ENCODE measurements around the gene GRK5. TPM values are rescaled to one million over a fixed set of nuclear protein-coding genes. Genes with fewer than 3 reads are reported as not detected.
"Not testable (repeated sequence)": the region's sequence is repeated elsewhere in the genome, so short reads cannot be mapped to it uniquely, and the experiment has no call there.

The GRK5 gene
- total and polyA plus RNA-seq, 5 donors from 2014 or later: 5.1 to 46.4 (median 14.5) TPM

- no peak for ATAC-seq (ENCODE audit: low read depth in 2 of 2)
- Mint-ChIP-seq H3K27me3 (no peaks in the 10 kb centered on the region), H3K4me3 (no peak overlapping the region), H3K27ac (peak overlapping the region in 1 of 3 donors; percentile 5), H3K9me3 (peaks cover 0 to 4% (median 1%) of the 10 kb centered on the region in 7 donors), H3K36me3 (peaks cover 5% of the 10 kb centered on the region), H3K4me1 (peaks cover 0 to 10% (median 0%) of the 10 kb centered on the region in 4 donors)
- no peaks in the 10 kb centered on the region for H3K36me3 ChIP-seq (ENCODE audit: control insufficient read depth, insufficient read depth, low read length)
- DNase-seq: no peak
- H3K4me3 ChIP-seq (ENCODE audit: low read depth, low read length): no peak overlapping the region
- H3K27ac ChIP-seq (ENCODE audit: insufficient read depth, low read length, poor library complexity, severe bottlenecking): no peak overlapping the region
- peaks cover 9% of the 10 kb centered on the region for H3K4me1 ChIP-seq (ENCODE audit: control insufficient read depth, insufficient read depth, low read length, poor library complexity, severe bottlenecking)
- H3K27me3 ChIP-seq (ENCODE audit: control insufficient read depth, insufficient read depth, low read length): no peaks in the 10 kb centered on the region
- no peaks in the 10 kb centered on the region for H3K9me3 ChIP-seq (ENCODE audit: control insufficient read depth in 2 of 2, low read length in 2 of 2)
Observed at GRCh38 chr10:119462773-119463172, 255.4 kb downstream of the GRK5 start.

GRCh38 chr10:119463195-119463594, 255.8 kb downstream of the GRK5 start:
- H3K4me3 Mint-ChIP-seq; H3K27me3 ChIP-seq (ENCODE audit: control insufficient read depth, insufficient read depth, low read length); H3K36me3 Mint-ChIP-seq; H3K27ac Mint-ChIP-seq; H3K27ac ChIP-seq (ENCODE audit: insufficient read depth, low read length, poor library complexity, severe bottlenecking); H3K4me1 ChIP-seq (ENCODE audit: control insufficient read depth, insufficient read depth, low read length, poor library complexity, severe bottlenecking); H3K9me3 ChIP-seq (ENCODE audit: control insufficient read depth in 2 of 2, low read length in 2 of 2); DNase-seq; ATAC-seq (ENCODE audit: low read depth in 2 of 2); H3K4me3 ChIP-seq (ENCODE audit: low read depth, low read length); H3K27me3 Mint-ChIP-seq; H3K36me3 ChIP-seq (ENCODE audit: control insufficient read depth, insufficient read depth, low read length); H3K9me3 Mint-ChIP-seq; H3K4me1 Mint-ChIP-seq: not testable (repeated sequence)

- DNase-seq (no peak), ATAC-seq (ENCODE audit: low read depth in 2 of 2) (no peak)
- Histone ChIP-seq H3K4me3 (ENCODE audit: low read depth, low read length) (no peak overlapping the region), H3K4me1 (ENCODE audit: control insufficient read depth, insufficient read depth, low read length, poor library complexity, severe bottlenecking) (peaks cover 9% of the 10 kb centered on the region), H3K27ac (ENCODE audit: insufficient read depth, low read length, poor library complexity, severe bottlenecking) (no peak overlapping the region), H3K27me3 (ENCODE audit: control insufficient read depth, insufficient read depth, low read length) (no peaks in the 10 kb centered on the region), H3K36me3 (ENCODE audit: control insufficient read depth, insufficient read depth, low read length) (no peaks in the 10 kb centered on the region), H3K9me3 (ENCODE audit: control insufficient read depth in 2 of 2, low read length in 2 of 2) (no peaks in the 10 kb centered on the region)
- Mint-ChIP-seq H3K4me3 (no peak overlapping the region), H3K27me3 (no peaks in the 10 kb centered on the region), H3K27ac (no peak overlapping the region), H3K4me1 (peaks cover 0 to 10% (median 0%) of the 10 kb centered on the region in 4 donors), H3K36me3 (peaks cover 5% of the 10 kb centered on the region), H3K9me3 (peaks cover 0 to 4% (median 0%) of the 10 kb centered on the region in 7 donors)
Observed at GRCh38 chr10:119465085-119465484, 257.7 kb downstream of the GRK5 start.

- H3K36me3 ChIP-seq (ENCODE audit: control insufficient read depth, insufficient read depth, low read length): no peaks in the 10 kb centered on the region
- H3K27ac ChIP-seq (ENCODE audit: insufficient read depth, low read length, poor library complexity, severe bottlenecking): no peak overlapping the region
- no peaks in the 10 kb centered on the region for H3K27me3 Mint-ChIP-seq
- peaks cover 5% of the 10 kb centered on the region for H3K36me3 Mint-ChIP-seq
- H3K4me3 ChIP-seq (ENCODE audit: low read depth, low read length): no peak overlapping the region
- peaks cover 9% of the 10 kb centered on the region for H3K4me1 ChIP-seq (ENCODE audit: control insufficient read depth, insufficient read depth, low read length, poor library complexity, severe bottlenecking)
- H3K4me3 Mint-ChIP-seq: no peak overlapping the region
- ATAC-seq (ENCODE audit: low read depth in 2 of 2) (no peak), DNase-seq (no peak)
- peaks cover 0 to 4% (median 0%) of the 10 kb centered on the region in 7 donors for H3K9me3 Mint-ChIP-seq
- H3K4me1 Mint-ChIP-seq: peaks cover 0 to 10% (median 0%) of the 10 kb centered on the region in 4 donors
- peak overlapping the region in 1 of 3 donors; percentile 66 for H3K27ac Mint-ChIP-seq
- no peaks in the 10 kb centered on the region for H3K9me3 ChIP-seq (ENCODE audit: control insufficient read depth in 2 of 2, low read length in 2 of 2)
- no peaks in the 10 kb centered on the region for H3K27me3 ChIP-seq (ENCODE audit: control insufficient read depth, insufficient read depth, low read length)
Observed at GRCh38 chr10:119466076-119466475, 258.7 kb downstream of the GRK5 start.

GRCh38 chr10:119466655-119467054, 259.3 kb downstream of the GRK5 start:
- Histone ChIP-seq H3K27ac (ENCODE audit: insufficient read depth, low read length, poor library complexity, severe bottlenecking) (no peak overlapping the region), H3K4me3 (ENCODE audit: low read depth, low read length) (no peak overlapping the region), H3K36me3 (ENCODE audit: control insufficient read depth, insufficient read depth, low read length) (no peaks in the 10 kb centered on the region), H3K27me3 (ENCODE audit: control insufficient read depth, insufficient read depth, low read length) (no peaks in the 10 kb centered on the region), H3K4me1 (ENCODE audit: control insufficient read depth, insufficient read depth, low read length, poor library complexity, severe bottlenecking) (peaks cover 9% of the 10 kb centered on the region), H3K9me3 (ENCODE audit: control insufficient read depth in 2 of 2, low read length in 2 of 2) (no peaks in the 10 kb centered on the region)
- H3K27ac Mint-ChIP-seq: no peak overlapping the region
- H3K4me3 Mint-ChIP-seq: no peak overlapping the region
- H3K9me3 Mint-ChIP-seq: peaks cover 0 to 4% (median 0%) of the 10 kb centered on the region in 7 donors
- H3K4me1 Mint-ChIP-seq: peaks cover 0 to 10% (median 0%) of the 10 kb centered on the region in 4 donors
- no peaks in the 10 kb centered on the region for H3K27me3 Mint-ChIP-seq
- peak; percentile 37 to 57 for ATAC-seq (ENCODE audit: low read depth in 2 of 2)
- peaks cover 5% of the 10 kb centered on the region for H3K36me3 Mint-ChIP-seq
- peak in 2 of 3 donors; percentile 15 to 26 for DNase-seq

- no peak for ATAC-seq (ENCODE audit: low read depth in 2 of 2)
- H3K4me1 ChIP-seq (ENCODE audit: control insufficient read depth, insufficient read depth, low read length, poor library complexity, severe bottlenecking): peaks cover 9% of the 10 kb centered on the region
- H3K9me3 ChIP-seq (ENCODE audit: control insufficient read depth in 2 of 2, low read length in 2 of 2): no peaks in the 10 kb centered on the region
- H3K4me3 Mint-ChIP-seq: no peak overlapping the region
- H3K36me3 ChIP-seq (ENCODE audit: control insufficient read depth, insufficient read depth, low read length): no peaks in the 10 kb centered on the region
- peaks cover under 1% of the 10 kb centered on the region for H3K36me3 Mint-ChIP-seq
- H3K27ac Mint-ChIP-seq: no peak overlapping the region
- no peak overlapping the region for H3K27ac ChIP-seq (ENCODE audit: insufficient read depth, low read length, poor library complexity, severe bottlenecking)
- H3K9me3 Mint-ChIP-seq: peaks cover 0 to 2% (median 0%) of the 10 kb centered on the region in 7 donors
- H3K27me3 ChIP-seq (ENCODE audit: control insufficient read depth, insufficient read depth, low read length): no peaks in the 10 kb centered on the region
- H3K4me3 ChIP-seq (ENCODE audit: low read depth, low read length): no peak overlapping the region
- peaks cover 0 to 10% (median 0%) of the 10 kb centered on the region in 4 donors for H3K4me1 Mint-ChIP-seq
- no peaks in the 10 kb centered on the region for H3K27me3 Mint-ChIP-seq
- DNase-seq: no peak
Observed at GRCh38 chr10:119468542-119469324, 261.4 kb downstream of the GRK5 start.

GRCh38 chr10:119469325-119469707, 261.9 kb downstream of the GRK5 start:
- Mint-ChIP-seq H3K27me3 (no peaks in the 10 kb centered on the region), H3K9me3 (peaks cover 0 to 4% (median 0%) of the 10 kb centered on the region in 7 donors), H3K4me3 (no peak overlapping the region), H3K27ac (no peak overlapping the region), H3K4me1 (peaks cover 0 to 10% (median 0%) of the 10 kb centered on the region in 4 donors), H3K36me3 (peaks cover 4% of the 10 kb centered on the region)
- no peaks in the 10 kb centered on the region for H3K36me3 ChIP-seq (ENCODE audit: control insufficient read depth, insufficient read depth, low read length)
- H3K4me1 ChIP-seq (ENCODE audit: control insufficient read depth, insufficient read depth, low read length, poor library complexity, severe bottlenecking): peaks cover 9% of the 10 kb centered on the region
- no peak overlapping the region for H3K4me3 ChIP-seq (ENCODE audit: low read depth, low read length)
- no peak for ATAC-seq (ENCODE audit: low read depth in 2 of 2)
- no peaks in the 10 kb centered on the region for H3K9me3 ChIP-seq (ENCODE audit: control insufficient read depth in 2 of 2, low read length in 2 of 2)
- DNase-seq: no peak
- no peaks in the 10 kb centered on the region for H3K27me3 ChIP-seq (ENCODE audit: control insufficient read depth, insufficient read depth, low read length)
- H3K27ac ChIP-seq (ENCODE audit: insufficient read depth, low read length, poor library complexity, severe bottlenecking): no peak overlapping the region

- H3K27me3 ChIP-seq (ENCODE audit: control insufficient read depth, insufficient read depth, low read length): no peaks in the 10 kb centered on the region
- H3K4me1 ChIP-seq (ENCODE audit: control insufficient read depth, insufficient read depth, low read length, poor library complexity, severe bottlenecking): peaks cover 9% of the 10 kb centered on the region
- Mint-ChIP-seq H3K9me3 (peaks cover 0 to 4% (median 0%) of the 10 kb centered on the region in 7 donors), H3K36me3 (peaks cover 4% of the 10 kb centered on the region), H3K27ac (no peak overlapping the region), H3K4me3 (no peak overlapping the region), H3K4me1 (peaks cover 0 to 10% (median 0%) of the 10 kb centered on the region in 4 donors), H3K27me3 (no peaks in the 10 kb centered on the region)
- no peak for DNase-seq
- no peak overlapping the region for H3K4me3 ChIP-seq (ENCODE audit: low read depth, low read length)
- no peak for ATAC-seq (ENCODE audit: low read depth in 2 of 2)
- H3K9me3 ChIP-seq (ENCODE audit: control insufficient read depth in 2 of 2, low read length in 2 of 2): no peaks in the 10 kb centered on the region
- no peak overlapping the region for H3K27ac ChIP-seq (ENCODE audit: insufficient read depth, low read length, poor library complexity, severe bottlenecking)
- H3K36me3 ChIP-seq (ENCODE audit: control insufficient read depth, insufficient read depth, low read length): no peaks in the 10 kb centered on the region
Observed at GRCh38 chr10:119469846-119470245, 262.5 kb downstream of the GRK5 start.

Measured in CD4-positive, CD25-positive, alpha-beta regulatory T cell (primary cell).